WTC11 (cell line): ENCODE measurements around the gene DHRSX. TPM values are rescaled to one million over a fixed set of nuclear protein-coding genes. Genes with fewer than 3 reads are reported as not detected.

Experiments used
- ATAC-seq: fragments of 200-7000 bp; cut with Tn5 transposase; 2 replicates; pipeline ENCODE4 v1.10.0; 2021; ENCODE audit warnings: mild to moderate bottlenecking, moderate library complexity
- CTCF ChIA-PET: fragments of 300-600 bp; sonication (Branson Sonifier 250); formaldehyde crosslinking; loops from one replicate; lab custom pipeline; 2021; ENCODE audit warnings: antibody characterized with exemption; lab: Charles Lee
- POLR2A ChIA-PET: fragments of 350-600 bp; sonication (Branson Sonifier 250); formaldehyde crosslinking; loops from one replicate; lab custom pipeline; 2021; ENCODE audit warnings: antibody characterized with exemption; lab: Charles Lee
- DNase-seq: peaks from one replicate; pipeline ENCODE4 v3.0.0; 2021; ENCODE audit warnings: low spot score
- H3K27ac Mint-ChIP-seq: 2 replicates; pipeline ENCODE4 v1.8.0; 2021; ENCODE audit warnings: mixed read lengths
- H3K27me3 Mint-ChIP-seq: 2 replicates; pipeline ENCODE4 v1.8.0; 2021; ENCODE audit warnings: low read depth, mild to moderate bottlenecking, moderate library complexity, mixed read lengths
- H3K36me3 Mint-ChIP-seq: 2 replicates; pipeline ENCODE4 v1.8.0; 2021; ENCODE audit warnings: mixed read lengths
- H3K4me1 Mint-ChIP-seq: 2 replicates; pipeline ENCODE4 v1.8.0; 2022; ENCODE audit warnings: mixed read lengths
- H3K4me3 Mint-ChIP-seq: 2 replicates; pipeline ENCODE4 v1.8.0; 2021; ENCODE audit warnings: mild to moderate bottlenecking, moderate library complexity, mixed read lengths
- H3K9me3 Mint-ChIP-seq: 2 replicates; pipeline ENCODE4 v1.8.0; 2021; ENCODE audit warnings: mixed read lengths
- E2F1 ChIP-seq: sonication (generic); formaldehyde crosslinking; IDR thresholded peaks from 2 replicates; pipeline ENCODE4 v1.8.0; 2022; ENCODE audit warnings: mild to moderate bottlenecking, missing genetic modification reagents
- E2F4 ChIP-seq: sonication (generic); formaldehyde crosslinking; IDR thresholded peaks from 2 replicates; pipeline ENCODE4 v1.8.1; 2022; ENCODE audit warnings: low read depth, mild to moderate bottlenecking, moderate library complexity, missing genetic modification reagents, borderline replicate concordance
- GABPB1 ChIP-seq: sonication (generic); formaldehyde crosslinking; IDR thresholded peaks from 2 replicates; pipeline ENCODE4 v1.8.1; 2023; ENCODE audit warnings: mild to moderate bottlenecking, missing genetic modification reagents
- GRHL2 ChIP-seq: fragments of 250-450 bp; sonication (Bioruptor Pico); IDR thresholded peaks from 2 replicates; pipeline ENCODE4 v1.8.0; 2022; ENCODE audit warnings: mild to moderate bottlenecking, moderate library complexity; ENCODE audit not compliant: insufficient replicate concordance, severe bottlenecking
- GTF2I ChIP-seq: fragments of 250-450 bp; sonication (Bioruptor Pico); conservative IDR thresholded peaks from 2 replicates; pipeline ENCODE4 v1.4.0; 2021; ENCODE audit warnings: mild to moderate bottlenecking
- JAZF1 ChIP-seq: fragments of 250-450 bp; sonication (Bioruptor Pico); IDR thresholded peaks from 2 replicates; pipeline ENCODE4 v1.9.0; 2021; ENCODE audit warnings: moderate library complexity, mild to moderate bottlenecking, inconsistent platforms
- NR3C1 ChIP-seq: sonication (generic); formaldehyde crosslinking; conservative IDR thresholded peaks from 2 replicates; pipeline ENCODE4 v1.8.1; 2023; ENCODE audit warnings: low read depth, mild to moderate bottlenecking, missing genetic modification reagents
- OVOL2 ChIP-seq: fragments of 250-450 bp; sonication (Bioruptor Pico); IDR thresholded peaks from 2 replicates; pipeline ENCODE4 v1.9.0; 2021; ENCODE audit warnings: mild to moderate bottlenecking, borderline replicate concordance
- RELA ChIP-seq: sonication (generic); formaldehyde crosslinking; IDR thresholded peaks from 2 replicates; pipeline ENCODE4 v1.8.1; 2022; ENCODE audit warnings: missing genetic modification reagents, mild to moderate bottlenecking, borderline replicate concordance
- SMAD3 ChIP-seq: sonication (generic); formaldehyde crosslinking; IDR thresholded peaks from 2 replicates; pipeline ENCODE4 v1.8.0; 2022; ENCODE audit warnings: missing genetic modification reagents, mild to moderate bottlenecking, borderline replicate concordance
- TP53 ChIP-seq: sonication (generic); formaldehyde crosslinking; IDR thresholded peaks from 2 replicates; pipeline ENCODE4 v1.8.1; 2023; ENCODE audit warnings: mild to moderate bottlenecking, missing genetic modification reagents
- ZBTB43 ChIP-seq: sonication (generic); formaldehyde crosslinking; IDR thresholded peaks from 2 replicates; pipeline ENCODE4 v1.8.1; 2023; ENCODE audit warnings: mild to moderate bottlenecking, missing genetic modification reagents
- ZNF263 ChIP-seq: sonication (generic); formaldehyde crosslinking; IDR thresholded peaks from 2 replicates; pipeline ENCODE4 v1.8.1; 2022; ENCODE audit warnings: low read depth, mild to moderate bottlenecking, moderate library complexity, missing genetic modification reagents
- ZNF532 ChIP-seq: fragments of 250-450 bp; sonication (Bioruptor Pico); IDR thresholded peaks from 2 replicates; pipeline ENCODE4 v1.9.0; 2021; ENCODE audit warnings: mild to moderate bottlenecking, borderline replicate concordance
- total RNA-seq: library from RNA; stranded (reverse); gene quantifications from 3 replicates; pipeline ENCODE4 v1.2.3, GENCODE V29; 2021
- TF ChIP-seq, protein P1 (sequence below): sonication (generic); formaldehyde crosslinking; IDR thresholded peaks from 2 replicates; pipeline ENCODE4 v1.8.0; 2022; ENCODE audit warnings: missing genetic modification reagents
- TF ChIP-seq, protein P2 (sequence below): sonication (generic); formaldehyde crosslinking; IDR thresholded peaks from 2 replicates; pipeline ENCODE4 v1.8.0; 2022; ENCODE audit warnings: mild to moderate bottlenecking, missing genetic modification reagents
- TF ChIP-seq, protein P3 (sequence below): sonication (generic); formaldehyde crosslinking; IDR thresholded peaks from 2 replicates; pipeline ENCODE4 v1.8.1; 2023; ENCODE audit warnings: mild to moderate bottlenecking, moderate library complexity, missing genetic modification reagents

The DHRSX gene
- total RNA-seq, 1 experiment from 2014 or later = 28.2 TPM

- TF ChIP-seq, protein P1, sequence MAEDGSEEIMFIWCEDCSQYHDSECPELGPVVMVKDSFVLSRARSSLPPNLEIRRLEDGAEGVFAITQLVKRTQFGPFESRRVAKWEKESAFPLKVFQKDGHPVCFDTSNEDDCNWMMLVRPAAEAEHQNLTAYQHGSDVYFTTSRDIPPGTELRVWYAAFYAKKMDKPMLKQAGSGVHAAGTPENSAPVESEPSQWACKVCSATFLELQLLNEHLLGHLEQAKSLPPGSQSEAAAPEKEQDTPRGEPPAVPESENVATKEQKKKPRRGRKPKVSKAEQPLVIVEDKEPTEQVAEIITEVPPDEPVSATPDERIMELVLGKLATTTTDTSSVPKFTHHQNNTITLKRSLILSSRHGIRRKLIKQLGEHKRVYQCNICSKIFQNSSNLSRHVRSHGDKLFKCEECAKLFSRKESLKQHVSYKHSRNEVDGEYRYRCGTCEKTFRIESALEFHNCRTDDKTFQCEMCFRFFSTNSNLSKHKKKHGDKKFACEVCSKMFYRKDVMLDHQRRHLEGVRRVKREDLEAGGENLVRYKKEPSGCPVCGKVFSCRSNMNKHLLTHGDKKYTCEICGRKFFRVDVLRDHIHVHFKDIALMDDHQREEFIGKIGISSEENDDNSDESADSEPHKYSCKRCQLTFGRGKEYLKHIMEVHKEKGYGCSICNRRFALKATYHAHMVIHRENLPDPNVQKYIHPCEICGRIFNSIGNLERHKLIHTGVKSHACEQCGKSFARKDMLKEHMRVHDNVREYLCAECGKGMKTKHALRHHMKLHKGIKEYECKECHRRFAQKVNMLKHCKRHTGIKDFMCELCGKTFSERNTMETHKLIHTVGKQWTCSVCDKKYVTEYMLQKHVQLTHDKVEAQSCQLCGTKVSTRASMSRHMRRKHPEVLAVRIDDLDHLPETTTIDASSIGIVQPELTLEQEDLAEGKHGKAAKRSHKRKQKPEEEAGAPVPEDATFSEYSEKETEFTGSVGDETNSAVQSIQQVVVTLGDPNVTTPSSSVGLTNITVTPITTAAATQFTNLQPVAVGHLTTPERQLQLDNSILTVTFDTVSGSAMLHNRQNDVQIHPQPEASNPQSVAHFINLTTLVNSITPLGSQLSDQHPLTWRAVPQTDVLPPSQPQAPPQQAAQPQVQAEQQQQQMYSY (CRISPR knock-in tag) = no peak
- TF ChIP-seq E2F1 (CRISPR knock-in tag) (no peak), ZBTB43 (CRISPR knock-in tag) (no peak)
- TF ChIP-seq, all 79 proteins: peak for 0
These were observed 90.3 kb downstream of the DHRSX start (continued) for GRCh38 chrX:2410279-2411020.

DNA sequence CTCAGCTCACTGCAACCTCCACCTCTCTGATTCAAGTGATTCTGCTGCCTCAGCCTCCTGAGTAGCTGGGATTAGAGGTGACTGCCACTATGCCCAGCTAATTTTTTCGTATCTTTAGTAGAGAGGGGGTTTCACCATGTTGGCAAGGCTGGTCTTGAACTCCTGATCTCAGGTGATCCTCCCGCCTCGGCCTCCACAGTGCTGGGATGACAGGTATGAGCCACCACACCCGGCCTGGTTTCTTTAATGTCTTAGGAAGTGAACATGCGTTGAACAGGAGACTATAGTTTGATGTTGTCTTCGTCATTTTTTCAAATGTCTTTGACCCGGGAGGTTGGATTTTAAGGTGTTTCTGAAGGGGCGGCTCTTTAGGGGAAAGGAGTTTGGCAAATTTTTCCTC, 91.0 kb downstream of the DHRSX start:
- ChIA-PET CTCF (no interaction called here), POLR2A (no interaction called here)
- Mint-ChIP-seq H3K27me3 (no peaks in the 10 kb centered on the region), H3K36me3 (peaks cover 35% of the 10 kb centered on the region), H3K4me3 (no peak overlapping the region), H3K9me3 (peaks cover 13% of the 10 kb centered on the region), H3K27ac (peak overlapping the region; percentile 4; the same call in 1 of the 2 replicates), H3K4me1 (peaks cover 18% of the 10 kb centered on the region)
- ATAC-seq (no peak), DNase-seq (no peak)
- TF ChIP-seq ZBTB43 (CRISPR knock-in tag) = no peak
- no peak for TF ChIP-seq TP53 (CRISPR knock-in tag)
- no peak for TF ChIP-seq GABPB1 (CRISPR knock-in tag)
- no peak for TF ChIP-seq JAZF1 (CRISPR knock-in tag)
- no peak for TF ChIP-seq GTF2I (CRISPR knock-in tag)
- TF ChIP-seq OVOL2 (CRISPR knock-in tag) = no peak
- TF ChIP-seq GRHL2 = no peak
- TF ChIP-seq, protein P2, sequence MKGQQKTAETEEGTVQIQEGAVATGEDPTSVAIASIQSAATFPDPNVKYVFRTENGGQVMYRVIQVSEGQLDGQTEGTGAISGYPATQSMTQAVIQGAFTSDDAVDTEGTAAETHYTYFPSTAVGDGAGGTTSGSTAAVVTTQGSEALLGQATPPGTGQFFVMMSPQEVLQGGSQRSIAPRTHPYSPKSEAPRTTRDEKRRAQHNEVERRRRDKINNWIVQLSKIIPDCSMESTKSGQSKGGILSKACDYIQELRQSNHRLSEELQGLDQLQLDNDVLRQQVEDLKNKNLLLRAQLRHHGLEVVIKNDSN (CRISPR knock-in tag) = no peak
- TF ChIP-seq NR3C1 (CRISPR knock-in tag) = no peak
- no peak for TF ChIP-seq ZNF263 (CRISPR knock-in tag)
- no peak for TF ChIP-seq SMAD3 (CRISPR knock-in tag)
- no peak for TF ChIP-seq E2F4 (CRISPR knock-in tag)
- TF ChIP-seq ZNF532 (CRISPR knock-in tag) = no peak
- TF ChIP-seq RELA (CRISPR knock-in tag) = no peak
- TF ChIP-seq, protein P3, sequence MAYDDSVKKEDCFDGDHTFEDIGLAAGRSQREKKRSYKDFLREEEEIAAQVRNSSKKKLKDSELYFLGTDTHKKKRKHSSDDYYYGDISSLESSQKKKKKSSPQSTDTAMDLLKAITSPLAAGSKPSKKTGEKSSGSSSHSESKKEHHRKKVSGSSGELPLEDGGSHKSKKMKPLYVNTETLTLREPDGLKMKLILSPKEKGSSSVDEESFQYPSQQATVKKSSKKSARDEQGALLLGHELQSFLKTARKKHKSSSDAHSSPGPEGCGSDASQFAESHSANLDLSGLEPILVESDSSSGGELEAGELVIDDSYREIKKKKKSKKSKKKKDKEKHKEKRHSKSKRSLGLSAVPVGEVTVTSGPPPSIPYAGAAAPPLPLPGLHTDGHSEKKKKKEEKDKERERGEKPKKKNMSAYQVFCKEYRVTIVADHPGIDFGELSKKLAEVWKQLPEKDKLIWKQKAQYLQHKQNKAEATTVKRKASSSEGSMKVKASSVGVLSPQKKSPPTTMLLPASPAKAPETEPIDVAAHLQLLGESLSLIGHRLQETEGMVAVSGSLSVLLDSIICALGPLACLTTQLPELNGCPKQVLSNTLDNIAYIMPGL (CRISPR knock-in tag) = no peak
